GM18505 (cell line): ENCODE measurements around the gene FHIT.

ENCODE experiments used
- ATAC-seq: cut with Tn5 transposase; IDR thresholded peaks from one replicate; pipeline ENCODE4 v1.9.1; 2021; ENCODE audit not compliant: unreplicated experiment
- POLR2A ChIP-seq: IDR thresholded peaks from 4 replicates; pipeline ENCODE4 v1.6.1; 2011; ENCODE audit warnings: borderline replicate concordance; ENCODE audit not compliant: insufficient read depth, insufficient read length; ENCODE audit errors: extremely low read depth

Gene FHIT

DNA sequence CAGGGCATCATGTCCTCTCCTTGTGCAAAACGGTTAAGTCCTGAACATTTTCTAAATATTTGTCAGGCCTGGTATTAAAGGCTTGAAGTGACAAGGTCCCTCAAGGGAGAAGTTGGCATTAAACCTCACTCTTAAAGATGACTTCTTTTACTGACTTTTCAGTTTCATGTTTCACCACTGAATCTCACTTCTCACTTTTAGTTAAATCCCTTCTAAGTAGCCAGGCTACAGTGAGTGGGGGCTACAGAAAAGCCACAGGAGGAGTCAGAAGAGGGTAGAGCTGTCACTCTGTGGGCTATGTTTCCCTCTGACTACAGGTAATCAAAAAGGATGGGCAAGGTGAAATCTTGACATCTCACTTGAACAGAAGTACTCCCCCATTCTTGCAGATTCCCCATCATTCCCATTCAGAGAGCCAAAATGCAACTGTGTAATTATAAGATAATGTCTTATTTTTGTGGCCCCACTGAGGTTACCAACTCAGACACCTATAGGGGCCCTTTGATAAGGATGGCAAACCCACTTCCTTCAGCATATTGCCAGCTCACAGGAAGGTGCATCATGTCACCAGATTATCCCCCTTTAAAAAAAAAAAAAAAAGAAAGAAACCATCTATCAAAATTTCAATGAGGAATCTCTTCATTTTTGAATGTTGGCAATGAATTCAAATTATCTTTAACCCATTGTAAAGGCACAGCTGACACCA lies 1411.3 kb downstream of the FHIT start:
- ATAC-seq, result peak; percentile 95
- no peak for TF ChIP-seq POLR2A

DNA sequence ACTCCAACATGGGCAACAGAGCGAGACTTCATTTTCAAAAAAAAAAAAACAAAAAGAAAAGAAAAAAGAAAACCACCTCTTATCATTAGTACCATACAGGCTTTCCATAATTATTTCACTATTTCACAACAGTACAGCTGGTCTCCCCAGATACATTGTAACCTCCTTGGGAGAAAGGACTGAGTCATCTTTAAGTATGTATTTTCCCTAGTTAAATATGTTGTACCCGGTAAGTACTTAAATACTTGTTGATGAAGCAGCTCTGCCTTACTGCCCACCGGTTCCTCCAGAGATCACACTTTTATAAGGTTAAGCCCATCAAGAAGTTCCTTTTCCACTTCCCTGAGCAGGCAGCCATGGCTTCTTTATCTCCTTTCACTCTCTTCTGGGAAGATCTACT lies 1412.0 kb downstream of the FHIT start:
- no peak for ATAC-seq
- no peak for TF ChIP-seq POLR2A

DNA sequence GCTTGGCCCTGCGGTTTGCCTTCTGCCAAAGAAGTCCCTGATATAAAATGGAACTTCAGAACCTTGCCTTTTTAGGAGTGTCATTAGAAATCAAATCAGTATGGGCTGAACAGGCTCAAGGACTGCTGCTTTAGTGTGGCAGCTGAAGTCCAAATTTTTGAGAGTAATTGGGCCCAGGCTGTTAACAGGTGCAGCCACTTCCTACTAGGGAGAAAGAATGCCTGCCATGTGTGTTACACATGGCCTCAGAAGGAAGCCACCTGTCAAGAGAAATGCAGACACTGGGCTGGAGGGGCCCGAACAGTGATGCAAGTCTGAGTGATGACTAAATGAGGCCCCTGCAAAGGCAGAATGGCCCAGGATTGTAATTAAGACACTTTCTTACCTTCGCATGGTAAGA lies 1414.7 kb downstream of the FHIT start:
- no peak for ATAC-seq
- no peak for TF ChIP-seq POLR2A

- no peak for ATAC-seq
- no peak for TF ChIP-seq POLR2A
Observed at GRCh38 chr3:59832702-59833101, 1418.5 kb downstream of the FHIT start.

DNA sequence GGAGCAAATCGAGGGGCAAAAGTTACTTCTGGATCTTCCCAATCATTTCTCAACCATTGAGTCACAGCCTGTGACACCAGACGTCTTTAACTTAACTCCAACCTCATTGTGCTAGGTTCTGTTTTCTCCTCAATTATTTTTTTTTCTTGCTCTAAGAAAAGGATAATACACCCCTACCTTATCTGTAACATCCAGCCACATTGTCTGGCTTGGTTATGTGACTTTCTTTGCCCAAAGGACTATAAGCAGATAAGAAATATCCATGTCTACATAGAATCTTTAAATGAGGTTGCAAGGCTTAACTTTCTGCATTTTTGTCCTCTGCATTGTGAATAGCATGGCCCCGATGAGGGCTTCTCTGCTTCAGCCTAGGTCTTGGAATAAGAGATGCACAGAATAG lies 1419.0 kb downstream of the FHIT start:
- TF ChIP-seq POLR2A, result no peak
- no peak for ATAC-seq

DNA sequence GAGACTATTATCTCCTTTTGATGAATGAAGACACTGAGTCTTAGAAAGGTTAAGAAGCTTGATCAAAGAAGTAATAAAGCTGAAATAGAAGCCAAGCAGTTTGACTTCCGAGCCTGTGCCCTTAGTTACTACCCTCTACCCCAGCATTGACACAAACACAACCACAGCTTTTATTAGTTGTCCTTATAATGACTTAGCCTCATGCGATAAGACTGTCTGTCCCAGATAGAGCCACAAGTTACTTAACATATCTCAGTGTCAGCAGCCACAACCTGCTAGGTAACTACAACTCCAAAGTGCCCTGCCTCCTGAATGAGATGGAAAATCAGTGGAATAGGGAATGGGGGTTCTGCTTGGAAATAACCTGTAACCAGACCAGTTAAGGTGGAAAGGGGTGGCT lies 1419.9 kb downstream of the FHIT start:
- TF ChIP-seq POLR2A, result no peak
- no peak for ATAC-seq

GRCh38 chr3:59829527-59829926 lies 1421.7 kb downstream of the FHIT start:
- no peak for ATAC-seq

DNA sequence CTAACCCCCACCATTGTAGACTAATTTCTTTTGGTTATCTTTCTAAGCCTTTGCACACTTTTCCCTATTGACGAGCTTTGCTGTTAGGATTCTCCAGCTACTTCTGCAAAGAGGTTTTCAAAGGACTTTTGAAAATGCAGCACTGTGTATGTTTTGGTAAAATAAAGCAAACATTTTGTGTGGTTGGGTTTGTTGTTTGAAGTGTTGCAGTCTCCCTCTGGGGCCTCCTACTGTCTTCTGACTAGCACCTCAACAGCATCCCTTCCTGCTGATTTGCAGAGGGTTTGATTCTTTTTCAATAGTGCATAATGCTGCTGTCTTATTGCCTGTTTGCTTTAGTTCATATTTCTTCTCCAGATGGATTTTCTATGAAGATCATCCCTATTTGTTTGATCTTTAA lies 1426.4 kb downstream of the FHIT start:
- ATAC-seq, result no peak
- TF ChIP-seq POLR2A, result no peak

More at GRCh38 chr3:59829527-59829926, 1421.7 kb downstream of the FHIT start:
- no peak for TF ChIP-seq POLR2A

- no peak for TF ChIP-seq POLR2A
- no peak for ATAC-seq
Observed at GRCh38 chr3:59821274-59821673, 1430.0 kb downstream of the FHIT start.

DNA sequence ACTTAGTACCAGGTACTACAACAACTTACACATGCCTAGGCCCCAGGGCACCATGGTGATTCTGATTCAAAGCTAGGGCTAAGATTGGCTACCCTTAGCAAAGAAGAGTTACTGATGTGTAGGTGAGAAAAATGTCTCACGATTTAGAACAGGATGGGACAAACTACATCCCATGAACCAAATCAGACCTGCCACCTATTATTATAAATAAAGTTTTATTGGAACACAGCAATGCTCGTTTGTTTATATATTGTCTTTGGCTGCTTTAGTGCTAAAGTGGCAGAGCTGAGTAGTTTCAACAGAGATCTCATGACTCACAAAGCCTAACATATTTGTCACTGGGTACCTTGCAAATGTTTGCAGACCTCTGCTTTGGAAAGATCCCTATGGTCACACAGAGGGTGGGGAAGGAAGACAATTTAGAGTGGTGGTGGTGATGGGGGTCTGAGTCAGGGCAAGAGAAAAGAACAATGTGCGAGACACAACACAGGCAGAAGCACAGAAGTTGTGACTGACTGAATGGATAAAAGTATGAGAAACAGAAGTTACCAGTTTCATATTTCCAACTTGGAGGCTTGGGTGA lies 1430.8 kb downstream of the FHIT start:
- no peak for ATAC-seq
- TF ChIP-seq POLR2A, result no peak

GRCh38 chr3:59818919-59819300 lies 1432.3 kb downstream of the FHIT start:
- ATAC-seq, result no peak

GRCh38 chr3:59818033-59818918 lies 1433.0 kb downstream of the FHIT start:
- no peak for ATAC-seq
- no peak for TF ChIP-seq POLR2A

More at GRCh38 chr3:59818919-59819300, 1432.3 kb downstream of the FHIT start:
- no peak for TF ChIP-seq POLR2A

- TF ChIP-seq POLR2A, result no peak
Observed at GRCh38 chr3:59817511-59817910, 1433.7 kb downstream of the FHIT start.

More at GRCh38 chr3:59817511-59817910, 1433.7 kb downstream of the FHIT start:
- ATAC-seq, result no peak
